ENCODE data around the gene PSMD8.
A peak's percentile ranks its signal among the peaks of the same experiment; 100 is the strongest.
"Not testable (repeated sequence)": the region's sequence is repeated elsewhere in the genome, so short reads cannot be mapped to it uniquely, and the experiment has no call there.

PSMD8 gene

GRCh38 chr19:38374332-38375097 lies at the start of gene PSMD8:
Gene PSMD8, plus strand, starts transcription at chr19:38374571. Its CDS starts 31 bp downstream, at chr19:38374602.
- peak; percentile 98 for DNase-seq

- no peak for DNase-seq
Observed at GRCh38 chr19:38326591-38326990, 47.8 kb upstream of the PSMD8 start.

- DNase-seq: no peak
Observed at GRCh38 chr19:38329651-38330050, 44.7 kb upstream of the PSMD8 start.

- no peak for DNase-seq
Observed at GRCh38 chr19:38331728-38332127, 42.6 kb upstream of the PSMD8 start.

- DNase-seq: no peak
Observed at GRCh38 chr19:38333245-38333644, 41.1 kb upstream of the PSMD8 start.

- DNase-seq: peak; percentile 91
Observed at GRCh38 chr19:38335949-38336637, 38.3 kb upstream of the PSMD8 start.

- peak; percentile 78 for DNase-seq
Observed at GRCh38 chr19:38336638-38337359, 37.6 kb upstream of the PSMD8 start.

- DNase-seq: no peak
Observed at GRCh38 chr19:38337360-38337653, 37.1 kb upstream of the PSMD8 start.

GRCh38 chr19:38339011-38339410 lies 35.4 kb upstream of the PSMD8 start:
- not testable (repeated sequence) for DNase-seq

- DNase-seq: no peak
Observed at GRCh38 chr19:38340927-38341326, 33.4 kb upstream of the PSMD8 start.

- no peak for DNase-seq
Observed at GRCh38 chr19:38346837-38347236, 27.5 kb upstream of the PSMD8 start.

- no peak for DNase-seq
Observed at GRCh38 chr19:38350883-38351282, 23.5 kb upstream of the PSMD8 start.

GRCh38 chr19:38351865-38352395 lies 22.4 kb upstream of the PSMD8 start:
- no peak for DNase-seq

- DNase-seq: no peak
Observed at GRCh38 chr19:38352611-38353010, 21.8 kb upstream of the PSMD8 start.

- no peak for DNase-seq
Observed at GRCh38 chr19:38355728-38356725, 18.3 kb upstream of the PSMD8 start.

GRCh38 chr19:38358071-38358470 lies 16.3 kb upstream of the PSMD8 start:
- DNase-seq: no peak

- DNase-seq: no peak
Observed at GRCh38 chr19:38359242-38360021, 14.9 kb upstream of the PSMD8 start.

GRCh38 chr19:38360351-38360750 lies 14.0 kb upstream of the PSMD8 start:
- no peak for DNase-seq

GRCh38 chr19:38360839-38361631 lies 13.3 kb upstream of the PSMD8 start:
- DNase-seq: no peak

- DNase-seq: no peak
Observed at GRCh38 chr19:38361633-38362075, 12.7 kb upstream of the PSMD8 start.

All from GF-D8 (cell line).